Fibroblast of villous mesenchyme (primary cell): Measurements from ENCODE around the gene SGPL1. TPM values are rescaled to one million over a fixed set of nuclear protein-coding genes. Genes with fewer than 3 reads are reported as not detected.

Experiments
- DNase-seq: peaks from one replicate; pipeline ENCODE4 v3.0.0-alpha.2; 2010; ENCODE audit warnings: low read depth
- H3K4me3 ChIP-seq: 2 replicates; pipeline ENCODE4 v1.5.1; 2011; ENCODE audit warnings: low read depth, mild to moderate bottlenecking, low read length
- CTCF ChIP-seq: IDR thresholded peaks from 2 replicates; pipeline ENCODE4 v1.5.1; 2012; ENCODE audit warnings: low read depth, mild to moderate bottlenecking, low read length; ENCODE audit not compliant: insufficient read depth
- total RNA-seq: library from RNA; depleted of rRNA; stranded (reverse); fragments of >200 nt; gene quantifications from 2 replicates; pipeline ENCODE4 v1.2.3, GENCODE V29; 2012

SGPL1 gene
- total RNA-seq, 1 donor: 54.4 TPM

- no peak for DNase-seq
These were observed 95.0 kb downstream of the SGPL1 start for GRCh38 chr10:70910486-70911341.

GRCh38 chr10:70911386-70911785 is 95.6 kb downstream of the SGPL1 start:
- no peak for TF ChIP-seq CTCF

More at GRCh38 chr10:70910486-70911341, 95.0 kb downstream of the SGPL1 start:
- no peak for TF ChIP-seq CTCF
- no peak overlapping the region for H3K4me3 ChIP-seq

GRCh38 chr10:70912556-70912955 is 96.8 kb downstream of the SGPL1 start:
- TF ChIP-seq CTCF: no peak
- DNase-seq: no peak
- H3K4me3 ChIP-seq: no peak overlapping the region

More at GRCh38 chr10:70911386-70911785, 95.6 kb downstream of the SGPL1 start:
- no peak for DNase-seq
- no peak overlapping the region for H3K4me3 ChIP-seq

GRCh38 chr10:70913191-70913892 is 97.6 kb downstream of the SGPL1 start:
- no peak for TF ChIP-seq CTCF
- no peak overlapping the region for H3K4me3 ChIP-seq
- no peak for DNase-seq

- no peak for TF ChIP-seq CTCF
- no peak overlapping the region for H3K4me3 ChIP-seq
- DNase-seq: no peak
These were observed 98.1 kb downstream of the SGPL1 start for GRCh38 chr10:70913893-70914240.

GRCh38 chr10:70914316-70914864 is 98.6 kb downstream of the SGPL1 start:
- no peak overlapping the region for H3K4me3 ChIP-seq
- DNase-seq: no peak
- TF ChIP-seq CTCF: no peak
